HUES6 (cell line): Measurements from ENCODE around the gene TFCP2.
A peak's percentile ranks its signal among the peaks of the same experiment; 100 is the strongest.

Source experiments
- H3K27ac ChIP-seq: 2 replicates; pipeline ENCODE4 v1.7.0; 2013; ENCODE audit warnings: low read depth, mild to moderate bottlenecking, low read length, inconsistent platforms
- H3K27me3 ChIP-seq: 2 replicates; pipeline ENCODE4 v1.6.1; 2013; ENCODE audit warnings: low read length; ENCODE audit not compliant: control insufficient read depth, insufficient read depth
- H3K36me3 ChIP-seq: 2 replicates; pipeline ENCODE4 v1.6.1; 2013; ENCODE audit warnings: low read length; ENCODE audit not compliant: control insufficient read depth, insufficient read depth
- H3K4me1 ChIP-seq: 2 replicates; pipeline ENCODE4 v1.6.1; 2013; ENCODE audit warnings: low read length; ENCODE audit not compliant: control insufficient read depth, insufficient read depth
- H3K4me3 ChIP-seq: 2 replicates; pipeline ENCODE4 v1.5.1; 2013; ENCODE audit warnings: low read depth, low read length
- H3K9ac ChIP-seq: one replicate; pipeline ENCODE4 v1.6.1; 2013; ENCODE audit warnings: mild to moderate bottlenecking, low read length
- H3K9me3 ChIP-seq: 2 replicates; pipeline ENCODE4 v1.6.1; 2013; ENCODE audit warnings: low read depth, low read length; ENCODE audit not compliant: control insufficient read depth, insufficient read depth

Gene TFCP2

DNA sequence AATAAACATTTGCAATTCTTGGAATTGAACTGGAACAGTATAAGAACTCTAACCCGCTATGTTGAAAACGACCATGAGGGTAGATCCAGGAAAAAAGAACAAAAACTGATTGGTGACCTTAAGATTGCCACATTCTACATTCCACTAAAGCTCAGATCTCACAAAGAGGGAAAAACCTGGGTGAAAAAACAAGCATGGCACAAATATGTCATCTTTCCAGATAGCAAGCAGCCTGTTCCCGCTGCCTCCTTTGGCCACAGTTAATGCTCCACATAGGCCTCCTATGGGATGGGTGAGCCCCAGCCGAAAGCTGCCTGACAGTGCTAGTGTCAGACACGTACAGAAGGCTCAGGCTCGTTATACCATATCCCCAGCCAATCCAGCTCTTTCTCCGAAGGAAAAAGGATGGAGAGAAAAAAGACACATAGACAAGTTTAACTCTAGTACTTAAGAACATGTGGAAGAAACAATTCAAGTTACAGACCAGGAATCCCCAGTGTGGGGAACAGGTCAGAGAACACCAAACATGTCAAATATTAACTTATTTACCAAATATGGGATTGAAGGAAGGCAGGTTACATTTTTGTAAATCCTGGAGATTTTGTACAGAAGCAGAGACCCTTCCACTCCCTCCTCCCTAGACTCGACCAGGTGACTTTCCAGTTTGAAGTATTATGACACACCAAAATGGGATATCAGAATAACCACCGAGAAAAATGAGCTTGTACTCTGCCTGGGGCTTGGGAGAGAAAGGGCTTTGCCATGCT, 110.1 kb downstream of the TFCP2 start:
- Histone ChIP-seq H3K4me1 (no peaks in the 10 kb centered on the region), H3K36me3 (peaks cover 91% of the 10 kb centered on the region), H3K4me3 (no peak overlapping the region), H3K9ac (no peak overlapping the region), H3K27me3 (no peaks in the 10 kb centered on the region), H3K27ac (no peak overlapping the region), H3K9me3 (no peaks in the 10 kb centered on the region)

DNA sequence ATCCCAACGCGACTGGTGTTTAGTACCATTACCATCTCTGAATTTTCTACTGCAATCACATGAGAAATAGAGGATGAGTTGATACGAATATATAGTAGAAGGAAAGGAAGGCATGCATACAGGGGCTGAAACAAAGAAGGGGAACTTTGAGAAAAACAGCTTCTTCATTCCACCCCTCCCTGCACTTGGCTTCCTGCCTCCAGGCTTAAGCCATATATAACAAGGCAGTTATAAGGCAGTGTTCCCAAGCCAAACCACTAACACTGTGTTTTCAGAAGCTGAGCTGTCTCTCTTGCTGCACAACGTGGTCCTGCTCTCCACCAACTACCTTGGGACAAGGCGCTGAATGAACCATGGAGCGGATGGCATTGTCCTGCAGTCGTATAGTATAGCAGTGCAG, 113.8 kb downstream of the TFCP2 start:
- Histone ChIP-seq H3K27ac (no peak overlapping the region), H3K36me3 (peaks cover 93% of the 10 kb centered on the region), H3K9ac (no peak overlapping the region)

DNA sequence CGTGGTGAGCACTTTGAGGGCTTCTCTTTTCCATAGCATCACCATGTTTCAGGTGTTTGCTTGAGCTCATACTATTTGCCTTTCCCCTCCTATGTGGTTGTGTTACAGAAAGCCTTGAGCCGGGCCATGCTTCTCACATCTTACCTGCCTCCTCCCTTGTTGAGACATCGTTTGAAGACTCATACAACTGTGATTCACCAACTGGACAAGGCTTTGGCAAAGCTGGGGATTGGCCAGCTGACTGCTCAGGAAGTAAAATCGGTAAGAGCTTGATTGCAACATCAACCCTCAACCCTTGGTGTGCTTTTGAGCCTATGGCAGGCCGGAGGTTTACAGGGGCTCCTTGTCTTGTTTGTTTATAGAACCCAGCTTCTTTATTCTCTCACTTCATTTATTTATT, 116.7 kb downstream of the TFCP2 start:
- Histone ChIP-seq H3K4me3 (no peak overlapping the region), H3K9ac (no peak overlapping the region), H3K27me3 (no peaks in the 10 kb centered on the region), H3K27ac (no peak overlapping the region), H3K9me3 (no peaks in the 10 kb centered on the region), H3K4me1 (no peaks in the 10 kb centered on the region), H3K36me3 (peaks cover 83% of the 10 kb centered on the region)

More for the DNA sequence above, 113.8 kb downstream of the TFCP2 start:
- Histone ChIP-seq H3K4me3 (no peak overlapping the region), H3K4me1 (no peaks in the 10 kb centered on the region), H3K27me3 (no peaks in the 10 kb centered on the region), H3K9me3 (no peaks in the 10 kb centered on the region)

DNA sequence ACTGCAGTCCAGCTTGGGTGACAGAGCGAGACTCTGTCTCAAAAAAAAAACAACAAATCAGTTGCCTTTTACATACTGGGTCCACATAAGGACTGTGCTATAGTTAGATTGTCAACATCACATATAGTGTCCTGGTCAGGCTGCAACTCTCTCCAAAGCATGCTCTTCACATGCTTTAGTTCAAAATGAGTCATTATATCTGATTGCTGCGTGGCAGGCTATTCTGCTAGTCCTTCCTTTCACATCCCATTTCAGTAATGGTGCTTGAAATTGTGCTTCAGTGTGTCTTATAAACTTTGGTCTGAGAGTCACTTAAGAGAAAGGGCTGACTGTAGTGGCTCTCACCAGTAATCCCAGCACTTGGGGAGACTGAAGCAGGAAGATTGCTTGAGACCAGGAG, 117.9 kb downstream of the TFCP2 start:
- Histone ChIP-seq H3K36me3 (peaks cover 74% of the 10 kb centered on the region), H3K9ac (no peak overlapping the region), H3K4me3 (no peak overlapping the region)

DNA sequence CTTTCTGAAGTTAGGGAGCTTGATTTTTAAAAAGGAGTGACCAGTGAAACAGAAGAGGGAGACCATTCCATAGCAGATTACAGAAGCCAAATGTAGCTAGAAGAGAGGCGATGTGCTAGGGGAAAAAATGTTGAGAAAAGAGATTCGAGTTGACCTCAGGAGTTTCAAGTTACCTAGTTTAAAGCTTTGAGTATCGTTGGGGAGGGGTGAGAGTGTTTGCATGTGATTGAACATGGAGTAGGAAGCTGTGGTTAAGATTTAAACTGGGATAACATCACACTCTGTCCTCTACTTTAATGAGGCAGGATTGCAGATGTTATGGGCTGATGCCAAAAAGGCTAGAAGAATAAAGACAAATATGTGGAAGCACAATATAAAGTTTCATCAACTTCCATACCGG, 121.1 kb downstream of the TFCP2 start:
- Histone ChIP-seq H3K4me1 (peaks cover 10% of the 10 kb centered on the region), H3K36me3 (peaks cover 44% of the 10 kb centered on the region), H3K4me3 (no peak overlapping the region), H3K9me3 (no peaks in the 10 kb centered on the region), H3K27ac (no peak overlapping the region), H3K9ac (no peak overlapping the region), H3K27me3 (no peaks in the 10 kb centered on the region)

More for the DNA sequence above, 117.9 kb downstream of the TFCP2 start:
- H3K9me3 ChIP-seq, result no peaks in the 10 kb centered on the region
- no peaks in the 10 kb centered on the region for H3K27me3 ChIP-seq
- H3K4me1 ChIP-seq, result no peaks in the 10 kb centered on the region
- H3K27ac ChIP-seq, result no peak overlapping the region

DNA sequence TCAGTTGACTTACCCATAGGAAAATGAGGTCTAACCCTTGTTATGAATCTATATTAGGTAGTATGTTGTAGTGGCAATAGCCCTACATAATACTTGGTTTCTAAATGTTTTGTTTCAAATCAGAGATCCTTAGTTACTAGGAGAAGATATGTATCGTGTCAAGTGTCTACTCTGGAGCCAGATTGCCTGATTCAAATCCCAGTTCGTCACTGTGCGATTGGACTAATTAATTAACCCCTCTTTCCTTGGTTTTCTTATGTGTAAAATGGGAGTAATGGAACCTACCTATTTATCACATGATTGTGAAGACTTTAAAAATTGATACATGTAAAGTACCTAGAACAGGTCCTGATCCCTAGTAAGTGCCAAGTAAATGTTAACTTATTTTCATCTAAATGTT, 123.4 kb downstream of the TFCP2 start:
- no peak overlapping the region for H3K9ac ChIP-seq
- peaks cover 22% of the 10 kb centered on the region for H3K36me3 ChIP-seq
- H3K4me1 ChIP-seq, result peaks cover 10% of the 10 kb centered on the region
- no peak overlapping the region for H3K27ac ChIP-seq
- H3K4me3 ChIP-seq, result peak overlapping the region; percentile 77
- H3K27me3 ChIP-seq, result no peaks in the 10 kb centered on the region
- H3K9me3 ChIP-seq, result no peaks in the 10 kb centered on the region

DNA sequence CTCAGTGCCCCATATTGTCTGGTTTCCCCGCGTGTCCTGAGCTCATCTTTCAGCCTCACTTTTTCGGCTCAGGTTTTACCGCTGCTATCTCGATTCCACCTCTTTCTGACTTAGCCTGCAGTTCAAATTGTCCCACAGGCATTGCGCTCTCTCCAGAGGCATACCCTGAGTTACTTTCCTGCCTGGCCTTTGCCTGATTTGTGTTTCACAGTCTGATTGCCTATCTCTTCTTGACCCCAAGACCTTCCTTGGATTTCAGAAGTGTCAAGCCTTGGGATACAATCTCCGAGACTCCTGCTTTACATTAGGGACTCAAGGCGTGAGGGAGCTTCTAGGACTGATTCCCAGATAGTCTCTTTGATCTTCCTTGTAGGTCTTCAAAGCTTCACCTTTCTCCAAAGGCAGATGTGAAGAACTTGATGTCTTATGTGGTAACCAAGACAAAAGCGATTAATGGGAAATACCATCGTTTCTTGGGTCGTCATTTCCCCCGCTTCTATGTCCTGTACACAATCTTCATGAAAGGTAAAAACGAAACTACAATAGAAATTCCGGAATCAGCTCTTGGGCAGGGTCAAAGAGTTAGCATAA, 124.2 kb downstream of the TFCP2 start:
- peaks cover 10% of the 10 kb centered on the region for H3K4me1 ChIP-seq
- H3K9me3 ChIP-seq, result no peaks in the 10 kb centered on the region
- H3K36me3 ChIP-seq, result peaks cover 15% of the 10 kb centered on the region
- peak overlapping the region; percentile 82 for H3K9ac ChIP-seq
- peak overlapping the region; percentile 53; the same call in 1 of the 2 replicates for H3K27ac ChIP-seq
- H3K27me3 ChIP-seq, result no peaks in the 10 kb centered on the region
- H3K4me3 ChIP-seq, result peak overlapping the region; percentile 77

DNA sequence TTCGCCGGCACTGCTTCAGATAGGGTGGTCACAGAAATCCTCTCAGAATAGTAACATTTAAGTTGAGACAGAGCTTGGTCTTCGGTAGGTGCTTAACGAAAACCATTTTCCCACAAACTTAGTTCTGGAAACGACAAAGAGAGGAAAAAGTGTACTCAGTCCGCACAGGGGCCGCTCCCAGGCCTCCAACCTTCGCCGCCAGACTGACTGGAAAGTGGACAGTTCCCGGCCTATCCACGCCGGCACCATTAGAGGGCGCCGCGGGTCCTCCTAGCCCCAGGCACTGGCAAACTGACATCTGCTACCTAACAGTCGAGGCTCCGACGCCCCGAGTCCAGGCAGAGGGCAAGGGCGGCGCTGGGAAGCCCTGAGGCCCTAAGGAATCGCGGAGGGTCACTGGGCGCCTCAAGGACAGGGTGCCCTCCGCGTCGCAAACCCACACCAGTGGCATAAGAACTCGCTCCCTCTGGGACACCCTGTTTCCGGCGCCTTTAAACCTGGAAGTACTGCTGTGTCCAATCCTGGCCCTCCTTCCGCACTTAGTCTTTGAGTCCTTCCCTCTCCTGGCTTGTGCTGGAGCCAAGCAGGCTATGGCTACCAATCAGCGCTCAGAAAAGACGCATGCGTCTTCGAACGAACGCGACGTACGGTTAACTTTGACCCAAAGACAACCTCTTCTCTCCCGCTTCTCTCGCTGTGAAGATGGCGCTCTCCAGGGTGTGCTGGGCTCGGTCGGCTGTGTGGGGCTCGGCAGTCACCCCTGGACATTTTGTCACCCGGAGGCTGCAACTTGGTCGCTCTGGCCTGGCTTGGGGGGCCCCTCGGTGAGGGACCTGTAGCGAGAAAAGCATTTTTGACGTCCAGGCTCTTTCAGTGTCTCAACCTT, 125.0 kb downstream of the TFCP2 start, which contains the start of gene LETMD1:
Gene LETMD1 (plus strand): TSS at position 673 of the 886 bp plus-strand sequence. CDS start 30 bp downstream, at position 703.
- Histone ChIP-seq H3K27ac (peak within 1 kb of the TSS; percentile 53; the same call in 1 of the 2 replicates), H3K4me3 (peak within 1 kb of the TSS; percentile 77), H3K9ac (peak within 1 kb of the TSS; percentile 82)

More for the DNA sequence above, 125.0 kb downstream of the TFCP2 start, which contains the start of gene LETMD1:
- Histone ChIP-seq H3K36me3 (peaks cover 6% of the 10 kb centered on the region), H3K4me1 (peaks cover 10% of the 10 kb centered on the region), H3K27me3 (no peaks in the 10 kb centered on the region), H3K9me3 (no peaks in the 10 kb centered on the region)
